Mucosa of descending colon (tissue), 3 donors: Measurements from ENCODE around the gene NTM. TPM values are rescaled to one million over a fixed set of nuclear protein-coding genes. Genes with fewer than 3 reads are reported as not detected.

Source experiments
- ATAC-seq: fragments of 200-7000 bp; cut with Tn5 transposase; one replicate; pipeline ENCODE4 v1.9.1; 2020; ENCODE audit warnings: mild to moderate bottlenecking, moderate library complexity
- DNase-seq, 3 donors: peaks; one replicate each; pipeline ENCODE4 v3.0.0-alpha.2; 2020
- H3K36me3 ChIP-seq: fragments of 200-600 bp; one replicate; pipeline ENCODE4 v1.8.0; 2021; ENCODE audit warnings: low read depth, mild to moderate bottlenecking
- H3K4me1 ChIP-seq: fragments of 200-600 bp; one replicate; pipeline ENCODE4 v1.8.0; 2021; ENCODE audit warnings: low read depth, mild to moderate bottlenecking
- H3K4me3 ChIP-seq: fragments of 200-600 bp; one replicate; pipeline ENCODE4 v1.8.0; 2021; ENCODE audit warnings: mild to moderate bottlenecking
- H3K9me3 ChIP-seq: fragments of 200-600 bp; one replicate; pipeline ENCODE4 v1.8.0; 2021; ENCODE audit warnings: mild to moderate bottlenecking
- CTCF ChIP-seq: fragments of 200-600 bp; IDR thresholded peaks from one replicate; pipeline ENCODE4 v1.8.0; 2022; ENCODE audit warnings: antibody characterized with exemption, mild to moderate bottlenecking
- intact Hi-C, 2 donors: fragments of 100-400 bp; cut with DNase I in 1 of 2; cut with micrococcal nuclease in 1 of 2; formaldehyde crosslinking; loops; one replicate each; pipeline versions ENCODE4 v1.11.0 to v1.11.1; 2022; cut with DNase I, micrococcal nuclease
- total RNA-seq, 3 donors: library from RNA; stranded (reverse); fragmentation: NEBNext Ultra II Directional in 2 of 3; extraction: Animal tissue kit (Norgen Biotek cat#: 25700) in 2 of 3; gene quantifications; one replicate each; pipeline versions ENCODE4 v1.2.1 to v1.2.4, GENCODE V29; 2021 to 2023
- donor health status: DM: no; HTN: no; CAD: no; lungs with moderate emphysema.
- donor health status: DM: no; HTN: no; CAD: no.
- donor health status: DM: no; HTN: yes; CAD: no.

NTM gene
- total RNA-seq, 3 donors from 2014 or later = 0.64 to 7.7 (median 1.2) TPM

GRCh38 chr11:131546218-131546895 is 175.9 kb downstream of the NTM start:
- no peak for TF ChIP-seq CTCF
- ATAC-seq (no peak), DNase-seq (no peak)
- Histone ChIP-seq H3K36me3 (no peaks in the 10 kb centered on the region), H3K9me3 (no peaks in the 10 kb centered on the region), H3K4me1 (no peaks in the 10 kb centered on the region), H3K4me3 (no peak overlapping the region)
- intact Hi-C loops = no loop called here

GRCh38 chr11:131549099-131549498 is 178.7 kb downstream of the NTM start:
- Histone ChIP-seq H3K4me1 (no peaks in the 10 kb centered on the region), H3K9me3 (no peaks in the 10 kb centered on the region), H3K4me3 (no peak overlapping the region), H3K36me3 (no peaks in the 10 kb centered on the region)
- ATAC-seq (no peak), DNase-seq (no peak)
- intact Hi-C loops = no loop called here
- no peak for TF ChIP-seq CTCF

- ATAC-seq (no peak), DNase-seq (no peak)
- H3K4me1 ChIP-seq = no peaks in the 10 kb centered on the region
- H3K36me3 ChIP-seq = no peaks in the 10 kb centered on the region
- H3K4me3 ChIP-seq = no peak overlapping the region
- intact Hi-C loops = no loop called here
- H3K9me3 ChIP-seq = no peaks in the 10 kb centered on the region
- no peak for TF ChIP-seq CTCF
Observed at GRCh38 chr11:131549770-131550169, 179.4 kb downstream of the NTM start.

GRCh38 chr11:131560287-131560686 is 189.9 kb downstream of the NTM start:
- intact Hi-C loops = no loop called here
- no peaks in the 10 kb centered on the region for H3K9me3 ChIP-seq
- no peak overlapping the region for H3K4me3 ChIP-seq
- TF ChIP-seq CTCF = no peak
- DNase-seq (no peak), ATAC-seq (no peak)
- no peaks in the 10 kb centered on the region for H3K4me1 ChIP-seq
- no peaks in the 10 kb centered on the region for H3K36me3 ChIP-seq

- ATAC-seq = no peak
- no peak overlapping the region for H3K4me3 ChIP-seq
Observed at GRCh38 chr11:131561501-131561900, 191.1 kb downstream of the NTM start.

More at GRCh38 chr11:131561501-131561900, 191.1 kb downstream of the NTM start:
- Histone ChIP-seq H3K36me3 (no peaks in the 10 kb centered on the region), H3K9me3 (no peaks in the 10 kb centered on the region), H3K4me1 (no peaks in the 10 kb centered on the region)
- no peak for TF ChIP-seq CTCF
- no peak for DNase-seq
- intact Hi-C loops = no loop called here
